ENCODE results near the gene SLC16A12. TPM values are rescaled to one million over a fixed set of nuclear protein-coding genes. Genes with fewer than 3 reads are reported as not detected.

SLC16A12 gene
- total RNA-seq, result not detected

DNA sequence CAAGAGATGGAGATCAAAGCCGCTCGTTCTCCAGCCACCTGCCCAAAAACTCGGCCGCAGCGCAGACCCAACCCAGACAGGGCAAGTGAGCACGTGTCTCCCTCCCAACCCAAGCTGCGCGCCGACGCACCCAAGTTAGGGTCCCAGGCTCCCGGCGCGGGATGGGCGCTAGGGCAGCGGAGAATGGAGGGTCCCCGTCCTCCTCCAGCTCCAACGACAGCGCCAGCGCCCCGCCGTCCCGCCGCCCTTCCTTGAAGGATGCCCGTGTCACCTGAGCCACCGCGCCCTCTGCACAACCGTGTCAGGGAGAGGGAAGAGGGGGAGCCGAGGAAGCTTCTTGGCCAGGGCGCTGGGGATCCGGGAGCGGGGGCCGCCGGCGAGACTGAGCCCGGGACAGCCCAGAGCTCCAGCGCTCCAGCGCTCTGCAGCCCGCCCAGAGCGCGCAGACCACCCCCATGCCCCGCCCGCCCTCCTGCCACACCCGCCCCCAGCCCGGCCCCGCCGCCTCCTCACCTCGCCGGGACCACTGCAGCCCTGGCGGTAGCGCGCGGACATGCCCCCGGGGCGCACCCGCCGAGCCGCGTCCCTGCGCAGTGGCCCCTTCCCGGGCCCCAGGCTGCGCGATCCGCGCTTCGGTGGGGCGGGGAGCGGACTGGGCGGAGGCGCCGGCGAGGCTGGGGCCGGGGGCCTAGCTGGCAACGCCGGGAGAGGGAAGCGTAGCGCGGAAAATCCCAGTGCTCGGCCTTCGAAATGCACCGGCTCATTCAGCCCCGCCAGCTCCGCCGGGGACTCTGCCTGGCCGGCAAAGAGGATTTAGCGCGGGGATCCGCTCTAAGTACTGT lies at the start of gene SLC16A12:
Gene SLC16A12, minus strand, starts transcription at position 424 of the 842 bp plus-strand sequence. CDS start 73,016 bp downstream, outside the sequence.
- ChIA-PET CTCF (interaction anchor here (1.0 kb wide), 1 partner anchor 8 kb away, joined by 3 read pairs; no protein-coding TSS in a partner anchor), POLR2A (no interaction called here)
- TF ChIP-seq, protein P1, sequence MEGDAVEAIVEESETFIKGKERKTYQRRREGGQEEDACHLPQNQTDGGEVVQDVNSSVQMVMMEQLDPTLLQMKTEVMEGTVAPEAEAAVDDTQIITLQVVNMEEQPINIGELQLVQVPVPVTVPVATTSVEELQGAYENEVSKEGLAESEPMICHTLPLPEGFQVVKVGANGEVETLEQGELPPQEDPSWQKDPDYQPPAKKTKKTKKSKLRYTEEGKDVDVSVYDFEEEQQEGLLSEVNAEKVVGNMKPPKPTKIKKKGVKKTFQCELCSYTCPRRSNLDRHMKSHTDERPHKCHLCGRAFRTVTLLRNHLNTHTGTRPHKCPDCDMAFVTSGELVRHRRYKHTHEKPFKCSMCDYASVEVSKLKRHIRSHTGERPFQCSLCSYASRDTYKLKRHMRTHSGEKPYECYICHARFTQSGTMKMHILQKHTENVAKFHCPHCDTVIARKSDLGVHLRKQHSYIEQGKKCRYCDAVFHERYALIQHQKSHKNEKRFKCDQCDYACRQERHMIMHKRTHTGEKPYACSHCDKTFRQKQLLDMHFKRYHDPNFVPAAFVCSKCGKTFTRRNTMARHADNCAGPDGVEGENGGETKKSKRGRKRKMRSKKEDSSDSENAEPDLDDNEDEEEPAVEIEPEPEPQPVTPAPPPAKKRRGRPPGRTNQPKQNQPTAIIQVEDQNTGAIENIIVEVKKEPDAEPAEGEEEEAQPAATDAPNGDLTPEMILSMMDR (IDR thresholded peaks at IDR 0.05), result no peak
- Mint-ChIP-seq H3K27ac (no peak within 1 kb of the TSS), H3K9me3 (no peaks in the 10 kb centered on the region), H3K4me3 (no peak within 1 kb of the TSS), H3K36me3 (ENCODE audit: low read depth) (no peaks in the 10 kb centered on the region), H3K27me3 (peaks cover 66% of the 10 kb centered on the region), H3K4me1 (ENCODE audit: low read depth) (peaks cover 7% of the 10 kb centered on the region)
- DNase-seq (no peak), ATAC-seq (peak; percentile 30)
- intact Hi-C loops (cut with micrococcal nuclease), result no loop called here

DNA sequence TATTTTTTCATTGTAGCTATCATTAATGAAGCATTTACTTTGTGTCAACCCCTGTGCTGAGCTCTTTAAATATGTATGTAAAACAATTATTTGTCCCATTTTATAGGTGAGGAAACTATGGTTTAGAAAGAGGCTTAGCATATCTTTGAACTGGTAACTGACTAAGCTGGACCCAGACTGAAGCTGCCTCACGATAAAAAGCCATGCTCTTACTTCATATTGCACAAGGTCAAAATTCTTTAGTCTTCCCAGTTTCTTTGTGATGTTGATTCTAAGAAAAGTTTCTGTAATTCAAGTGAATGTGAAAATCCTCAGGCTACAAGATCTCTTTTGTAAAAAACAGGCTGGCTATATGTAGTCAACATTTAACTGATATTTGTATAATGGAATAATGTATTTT lies 46.6 kb upstream of the SLC16A12 start:
- Mint-ChIP-seq H3K4me1 (ENCODE audit: low read depth) (no peaks in the 10 kb centered on the region), H3K27ac (no peak overlapping the region), H3K27me3 (peaks cover 2% of the 10 kb centered on the region), H3K4me3 (no peak overlapping the region), H3K9me3 (no peaks in the 10 kb centered on the region), H3K36me3 (ENCODE audit: low read depth) (no peaks in the 10 kb centered on the region)
- no peak for ATAC-seq
- intact Hi-C loops (cut with micrococcal nuclease), result no loop called here
- ChIA-PET POLR2A (no interaction called here), CTCF (interaction anchor here (1.0 kb wide), 1 partner anchor 21 kb away, joined by 3 read pairs; no protein-coding TSS in a partner anchor)
- no peak for DNase-seq
- TF ChIP-seq, protein P1 (IDR thresholded peaks at IDR 0.05), result no peak

DNA sequence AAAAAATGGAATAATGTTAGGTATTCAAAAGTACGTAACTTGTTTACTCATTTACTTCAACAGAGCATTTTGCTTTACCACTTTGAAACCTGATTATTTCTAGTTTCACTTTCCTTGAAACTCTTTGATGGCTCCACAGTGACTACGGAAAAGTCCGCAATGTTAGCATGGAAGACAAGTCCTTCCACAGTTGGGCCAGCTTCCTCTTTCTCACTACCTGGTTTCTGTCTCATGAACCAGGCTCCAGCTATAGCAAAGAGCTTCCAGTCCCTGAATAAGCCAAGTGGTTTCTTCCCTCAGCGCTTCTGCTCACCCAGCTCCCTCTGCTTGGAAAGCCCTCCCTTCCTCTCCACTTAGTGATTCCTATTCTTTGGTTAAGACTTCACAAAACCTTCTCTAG lies 44.8 kb upstream of the SLC16A12 start:
- TF ChIP-seq, protein P1 (IDR thresholded peaks at IDR 0.05), result no peak
- Mint-ChIP-seq H3K4me3 (no peak overlapping the region), H3K27me3 (peaks cover 2% of the 10 kb centered on the region), H3K27ac (no peak overlapping the region), H3K4me1 (ENCODE audit: low read depth) (no peaks in the 10 kb centered on the region), H3K36me3 (ENCODE audit: low read depth) (no peaks in the 10 kb centered on the region), H3K9me3 (no peaks in the 10 kb centered on the region)
- DNase-seq (no peak), ATAC-seq (no peak)
- intact Hi-C loops (cut with micrococcal nuclease), result no loop called here
- POLR2A ChIA-PET, result interaction anchor here (0.7 to 1.5 kb wide), 3 partner anchors 9 to 179 kb away, joined by 3 to 6 read pairs (median 3); no protein-coding TSS in a partner anchor
- CTCF ChIA-PET, result interaction anchor here (0.5 kb wide), 1 partner anchor 157 kb away, joined by 3 read pairs; no protein-coding TSS in a partner anchor

GRCh38 chr10:89576696-89577095 lies 41.3 kb upstream of the SLC16A12 start:
- Mint-ChIP-seq H3K36me3 (ENCODE audit: low read depth) (no peaks in the 10 kb centered on the region), H3K27me3 (peaks cover 1% of the 10 kb centered on the region), H3K4me3 (no peak overlapping the region), H3K27ac (no peak overlapping the region), H3K4me1 (ENCODE audit: low read depth) (no peaks in the 10 kb centered on the region), H3K9me3 (no peaks in the 10 kb centered on the region)
- DNase-seq (no peak), ATAC-seq (no peak)
- intact Hi-C loops (cut with micrococcal nuclease), result no loop called here
- POLR2A ChIA-PET, result no interaction called here
- TF ChIP-seq, protein P1 (IDR thresholded peaks at IDR 0.05), result no peak
- CTCF ChIA-PET, result no interaction called here

GRCh38 chr10:89576022-89576421 lies 40.6 kb upstream of the SLC16A12 start:
- peaks cover 1% of the 10 kb centered on the region for H3K27me3 Mint-ChIP-seq
- no peaks in the 10 kb centered on the region for H3K9me3 Mint-ChIP-seq
- CTCF ChIA-PET, result no interaction called here
- POLR2A ChIA-PET, result no interaction called here
- DNase-seq (no peak), ATAC-seq (no peak)
- H3K27ac Mint-ChIP-seq, result no peak overlapping the region
- no peaks in the 10 kb centered on the region for H3K4me1 Mint-ChIP-seq (ENCODE audit: low read depth)
- no peak overlapping the region for H3K4me3 Mint-ChIP-seq
- H3K36me3 Mint-ChIP-seq (ENCODE audit: low read depth), result no peaks in the 10 kb centered on the region
- TF ChIP-seq, protein P1 (IDR thresholded peaks at IDR 0.05), result no peak
- intact Hi-C loops (cut with micrococcal nuclease), result no loop called here

Measured in activated CD8-positive, alpha-beta T cell treated with anti-CD3 and anti-CD28 coated beads for 36 hours (primary cell).